ENCODE measurements around the gene NEURL1B.

Gene NEURL1B

DNA sequence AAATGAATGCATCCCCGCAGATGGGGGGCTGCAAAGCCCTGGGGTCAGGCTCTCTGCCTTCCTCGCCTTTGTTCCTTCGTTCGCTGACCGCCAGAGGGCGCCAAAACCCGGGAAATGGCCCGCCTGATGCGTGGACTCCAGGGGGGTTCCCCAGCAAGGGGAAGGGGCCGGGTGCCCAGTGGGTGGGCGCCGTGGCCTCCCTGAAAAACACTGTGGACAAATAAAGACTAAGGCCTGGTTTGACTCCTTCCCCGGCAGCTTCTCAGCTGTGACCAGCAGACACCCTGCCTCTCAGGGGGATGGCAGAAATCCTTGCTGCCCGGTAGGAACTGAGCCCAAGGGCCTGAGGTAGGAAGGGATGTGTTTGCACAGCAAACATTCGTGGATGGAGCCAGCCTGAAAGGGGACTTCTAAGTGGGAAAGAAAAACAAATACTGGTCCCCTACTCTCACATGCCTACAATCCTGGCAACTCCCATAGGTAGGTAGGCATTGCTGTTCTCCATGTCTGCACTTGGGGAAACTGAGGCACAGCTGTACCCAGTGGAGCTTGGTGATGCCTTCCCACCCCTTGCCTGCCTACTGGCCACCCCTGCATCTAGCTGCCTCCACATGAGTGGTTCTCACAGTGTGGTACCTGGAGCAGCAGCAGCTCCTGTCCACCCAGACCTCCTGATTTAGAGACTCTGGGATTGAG, 72.2 kb downstream of the NEURL1B start:
- in situ Hi-C loops (cut with HindIII; ENCODE audit: low sequenced_read_pairs): loop anchor here (25.0 kb wide), 1 partner anchor 174 kb away; no protein-coding TSS in a partner anchor

DNA sequence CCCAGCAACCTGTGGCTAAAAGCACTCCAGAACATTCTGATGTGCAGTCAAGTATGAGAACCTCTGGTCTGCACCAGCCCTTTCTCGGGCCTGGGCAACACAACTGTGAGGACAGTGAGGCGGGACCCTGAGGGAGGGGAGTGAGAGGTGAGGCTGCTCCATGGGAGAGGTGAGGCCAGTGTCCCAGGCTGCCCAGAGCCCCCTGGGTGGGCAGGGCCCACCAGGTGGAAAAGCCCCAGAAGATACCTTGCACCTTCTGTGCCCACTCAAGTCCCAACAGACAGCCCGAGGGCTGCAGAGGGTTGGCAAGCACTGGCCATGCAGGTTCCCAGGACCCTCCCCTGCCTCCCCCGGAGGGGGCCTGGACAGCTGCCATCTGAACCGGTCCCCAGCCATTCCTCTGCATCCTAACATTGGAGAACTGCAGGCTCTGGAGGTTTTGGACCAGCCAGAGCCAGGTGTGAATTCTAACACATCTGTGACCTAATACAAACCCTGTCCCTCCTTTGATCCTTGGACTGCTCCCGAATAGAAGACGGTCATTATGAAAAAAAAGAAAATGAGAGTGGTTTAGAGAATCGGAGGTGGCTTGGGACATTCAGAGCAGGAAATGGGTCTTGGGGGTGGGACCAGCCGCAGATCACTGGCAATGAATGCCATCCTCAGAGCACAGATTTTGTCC, 72.9 kb downstream of the NEURL1B start:
- in situ Hi-C loops (cut with HindIII; ENCODE audit: low sequenced_read_pairs): loop anchor here (25.0 kb wide), 1 partner anchor 173 kb away; no protein-coding TSS in a partner anchor

GRCh38 chr5:172714491-172715420, 73.7 kb downstream of the NEURL1B start:
- in situ Hi-C loops (cut with HindIII; ENCODE audit: low sequenced_read_pairs): loop anchor here (25.0 kb wide), 1 partner anchor 173 kb away; no protein-coding TSS in a partner anchor

GRCh38 chr5:172715421-172715780, 74.3 kb downstream of the NEURL1B start:
- in situ Hi-C loops (cut with HindIII; ENCODE audit: low sequenced_read_pairs): loop anchor here (25.0 kb wide), 1 partner anchor 172 kb away; no protein-coding TSS in a partner anchor

DNA sequence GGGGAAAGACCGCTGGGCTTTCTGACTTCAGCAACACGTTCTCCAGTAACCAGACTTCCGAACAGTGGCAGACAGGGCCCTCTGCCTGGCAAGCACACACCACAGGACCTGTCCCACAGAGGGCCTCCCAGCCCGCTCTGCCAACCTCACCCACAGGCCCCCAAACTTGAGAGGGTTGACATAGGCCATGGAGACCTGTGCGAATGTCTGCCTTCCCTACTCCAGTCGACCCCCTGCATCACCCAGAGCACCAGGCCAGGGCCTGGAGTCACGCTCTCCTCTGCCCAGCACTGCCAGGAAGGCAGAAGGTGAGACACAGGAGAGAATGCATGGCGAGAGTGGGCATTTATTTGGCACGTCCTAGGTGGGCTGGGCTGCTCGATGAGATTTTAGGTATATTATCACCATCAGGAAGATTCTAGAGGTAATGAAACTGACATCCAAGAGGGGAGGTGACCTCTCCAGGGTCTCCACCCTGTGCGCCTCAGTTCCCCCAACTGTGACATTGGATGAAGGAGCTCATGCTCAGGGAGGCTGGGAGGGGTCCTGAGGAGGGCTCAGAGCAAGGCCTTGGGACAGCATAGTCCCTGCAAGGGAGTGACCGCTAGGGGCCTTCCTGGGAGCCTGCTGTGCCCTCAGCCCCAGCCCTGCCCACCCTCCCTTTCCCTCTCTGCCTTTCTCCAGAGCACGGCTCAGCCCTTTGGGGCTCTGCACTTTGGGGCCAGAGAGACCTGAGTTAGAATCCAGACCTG, 75.0 kb downstream of the NEURL1B start:
- in situ Hi-C loops (cut with HindIII; ENCODE audit: low sequenced_read_pairs): loop anchor here (25.0 kb wide), 1 partner anchor 171 kb away; no protein-coding TSS in a partner anchor

- in situ Hi-C loops (cut with HindIII; ENCODE audit: low sequenced_read_pairs): loop anchor here (25.0 kb wide), 1 partner anchor 170 kb away; no protein-coding TSS in a partner anchor
Measured at GRCh38 chr5:172716796-172717313, 75.8 kb downstream of the NEURL1B start.

GRCh38 chr5:172717481-172718195, 76.6 kb downstream of the NEURL1B start:
- in situ Hi-C loops (cut with HindIII; ENCODE audit: low sequenced_read_pairs): loop anchor here (25.0 kb wide), 1 partner anchor 170 kb away; no protein-coding TSS in a partner anchor

GRCh38 chr5:172718527-172719114, 77.6 kb downstream of the NEURL1B start:
- in situ Hi-C loops (cut with HindIII; ENCODE audit: low sequenced_read_pairs): loop anchor here (25.0 kb wide), 1 partner anchor 169 kb away; no protein-coding TSS in a partner anchor

GRCh38 chr5:172719211-172719610, 78.1 kb downstream of the NEURL1B start:
- in situ Hi-C loops (cut with HindIII; ENCODE audit: low sequenced_read_pairs): loop anchor here (25.0 kb wide), 1 partner anchor 168 kb away; no protein-coding TSS in a partner anchor

- in situ Hi-C loops (cut with HindIII; ENCODE audit: low sequenced_read_pairs): loop anchor here (25.0 kb wide), 1 partner anchor 167 kb away; no protein-coding TSS in a partner anchor
Measured at GRCh38 chr5:172720655-172721054, 79.6 kb downstream of the NEURL1B start.

DNA sequence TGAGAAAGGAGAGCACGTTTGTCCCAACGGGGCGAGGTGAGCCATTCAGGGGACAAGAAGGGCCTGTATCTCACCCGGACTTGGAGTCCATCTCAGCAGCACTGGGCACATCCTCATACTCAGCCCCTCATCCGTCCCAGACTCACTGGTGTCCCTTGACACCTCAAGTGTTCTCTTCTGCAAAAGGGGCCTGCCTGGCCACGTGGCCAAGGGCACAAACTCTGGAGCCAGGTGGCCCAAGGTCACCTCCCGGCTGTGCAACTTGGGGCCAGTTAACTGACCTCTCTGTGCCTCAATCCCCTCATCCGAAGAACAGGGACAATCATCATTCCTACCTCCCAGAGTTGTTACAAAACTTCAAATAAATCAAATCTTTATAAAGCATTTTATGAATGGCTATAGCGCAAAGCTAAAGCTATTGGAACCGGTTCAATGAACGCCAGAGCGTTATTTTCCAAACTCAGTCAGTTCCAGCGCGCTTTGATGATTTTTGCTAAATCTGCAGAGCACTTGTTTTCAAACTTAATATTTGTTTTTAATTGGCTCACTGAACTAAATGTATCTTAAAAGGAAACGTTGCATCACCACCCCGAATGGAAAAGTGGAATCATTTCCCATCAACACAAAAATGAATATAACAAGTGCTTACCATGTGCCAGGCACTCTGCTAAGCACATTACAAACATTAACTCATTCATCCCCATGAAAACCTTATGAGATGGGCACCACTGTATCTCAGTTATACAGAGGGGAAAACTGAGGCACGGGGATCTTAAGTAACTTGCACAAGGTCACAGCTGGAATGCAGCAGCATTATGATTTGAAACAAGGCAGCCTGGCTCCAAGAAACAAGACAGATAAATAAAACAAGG, 80.6 kb downstream of the NEURL1B start:
- in situ Hi-C loops (cut with HindIII; ENCODE audit: low sequenced_read_pairs): loop anchor here (25.0 kb wide), 1 partner anchor 166 kb away; no protein-coding TSS in a partner anchor

DNA sequence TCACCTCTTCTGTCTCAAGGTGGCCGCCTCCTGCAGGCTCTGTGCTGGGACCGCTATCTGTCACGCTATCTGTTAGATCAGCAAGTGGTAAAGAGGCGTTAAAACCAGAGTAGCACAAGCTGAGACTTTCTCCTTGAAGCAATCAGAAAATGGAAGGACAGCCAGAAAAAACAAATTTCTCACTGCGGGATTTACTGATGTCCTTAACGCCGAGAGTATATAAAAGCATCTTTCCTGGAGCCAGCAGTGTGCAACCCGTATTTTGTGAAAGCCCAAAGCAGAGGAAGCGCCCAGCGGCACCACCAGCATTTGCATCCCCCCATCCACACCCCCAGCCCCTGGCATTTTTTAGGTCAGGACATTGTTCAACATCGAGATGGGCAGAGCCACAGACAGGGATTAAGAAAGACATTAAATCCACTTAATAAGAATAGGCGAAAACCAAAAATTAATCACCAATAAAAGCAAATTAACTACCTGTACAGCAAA, 81.3 kb downstream of the NEURL1B start:
- in situ Hi-C loops (cut with HindIII; ENCODE audit: low sequenced_read_pairs): loop anchor here (25.0 kb wide), 1 partner anchor 165 kb away; no protein-coding TSS in a partner anchor

GRCh38 chr5:172723508-172723907, 82.4 kb downstream of the NEURL1B start:
- in situ Hi-C loops (cut with HindIII; ENCODE audit: low sequenced_read_pairs): loop anchor here (25.0 kb wide), 1 partner anchor 164 kb away; no protein-coding TSS in a partner anchor

GRCh38 chr5:172724242-172725183, 83.5 kb downstream of the NEURL1B start:
- in situ Hi-C loops (cut with HindIII; ENCODE audit: low sequenced_read_pairs): loop anchor here (25.0 kb wide), 1 partner anchor 163 kb away; no protein-coding TSS in a partner anchor

DNA sequence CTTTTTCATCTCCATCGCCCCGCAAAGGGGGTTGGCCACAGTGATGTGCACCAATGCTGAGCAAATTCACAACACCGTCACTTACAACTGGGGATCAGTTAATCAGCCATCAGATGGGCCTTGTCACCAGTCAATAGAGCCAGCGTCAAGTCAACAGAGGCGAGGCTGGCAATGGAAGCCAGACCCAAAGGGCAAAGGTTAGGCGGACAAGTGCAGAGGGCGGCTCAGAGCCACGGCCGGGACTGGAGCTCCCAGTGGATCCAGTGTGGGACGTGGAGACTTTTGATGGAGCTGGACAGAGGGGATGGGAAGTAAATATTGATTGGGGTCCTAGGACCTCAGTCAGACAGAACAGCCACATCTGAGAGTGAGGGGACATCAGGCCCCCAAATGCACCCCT, 84.2 kb downstream of the NEURL1B start:
- in situ Hi-C loops (cut with HindIII; ENCODE audit: low sequenced_read_pairs): no loop called here

DNA sequence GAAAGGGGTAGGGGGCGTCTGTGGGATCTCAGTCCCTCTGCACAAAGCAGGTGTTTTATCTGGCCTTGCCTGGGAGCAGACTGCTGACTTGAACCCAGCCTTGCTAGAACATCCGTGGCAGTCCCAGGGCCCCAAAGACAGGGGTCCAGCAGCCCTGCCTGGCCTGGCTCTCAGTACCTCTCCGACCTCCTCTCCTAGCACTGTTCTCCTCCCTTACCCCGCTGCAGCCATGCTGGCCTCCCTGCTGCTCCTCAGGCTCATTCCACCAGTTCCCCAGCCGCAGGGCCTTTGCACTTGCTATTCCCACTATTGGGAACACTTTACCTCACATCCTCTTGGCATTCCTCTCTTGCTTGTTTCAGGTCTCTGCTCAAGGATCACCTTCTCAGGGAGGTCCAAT, 84.7 kb downstream of the NEURL1B start:
- in situ Hi-C loops (cut with HindIII; ENCODE audit: low sequenced_read_pairs): no loop called here

Measured in DLD1 (cell line).